ENCODE measurements around the gene CNTN5.

The CNTN5 gene

GRCh38 chr11:99383648-99384245 lies 363.0 kb downstream of the CNTN5 start:
- DNase-seq (ENCODE audit: low read depth), result no peak

- no peak for DNase-seq (ENCODE audit: low read depth)
Observed at GRCh38 chr11:99391245-99391644, 370.5 kb downstream of the CNTN5 start.

- DNase-seq (ENCODE audit: low read depth), result no peak
Observed at GRCh38 chr11:99406345-99406744, 385.6 kb downstream of the CNTN5 start.

- no peak for DNase-seq (ENCODE audit: low read depth)
Observed at GRCh38 chr11:99410636-99411035, 389.9 kb downstream of the CNTN5 start.

- no peak for DNase-seq (ENCODE audit: low read depth)
Observed at GRCh38 chr11:99418927-99419720, 398.4 kb downstream of the CNTN5 start.

GRCh38 chr11:99419991-99420390 lies 399.2 kb downstream of the CNTN5 start:
- DNase-seq (ENCODE audit: low read depth), result no peak

GRCh38 chr11:99422581-99423427 lies 402.1 kb downstream of the CNTN5 start:
- no peak for DNase-seq (ENCODE audit: low read depth)

GRCh38 chr11:99423428-99423983 lies 402.8 kb downstream of the CNTN5 start:
- no peak for DNase-seq (ENCODE audit: low read depth)

GRCh38 chr11:99424313-99425084 lies 403.8 kb downstream of the CNTN5 start:
- no peak for DNase-seq (ENCODE audit: low read depth)

- DNase-seq (ENCODE audit: low read depth), result no peak
Observed at GRCh38 chr11:99425596-99425995, 404.8 kb downstream of the CNTN5 start.

- no peak for DNase-seq (ENCODE audit: low read depth)
Observed at GRCh38 chr11:99432677-99433076, 411.9 kb downstream of the CNTN5 start.

- no peak for DNase-seq (ENCODE audit: low read depth)
Observed at GRCh38 chr11:99443276-99443675, 422.5 kb downstream of the CNTN5 start.

- no peak for DNase-seq (ENCODE audit: low read depth)
Observed at GRCh38 chr11:99446400-99446799, 425.7 kb downstream of the CNTN5 start.

- DNase-seq (ENCODE audit: low read depth), result no peak
Observed at GRCh38 chr11:99449345-99449744, 428.6 kb downstream of the CNTN5 start.

- DNase-seq (ENCODE audit: low read depth), result no peak
Observed at GRCh38 chr11:99452075-99452474, 431.3 kb downstream of the CNTN5 start.

GRCh38 chr11:99461913-99462312 lies 441.2 kb downstream of the CNTN5 start:
- no peak for DNase-seq (ENCODE audit: low read depth)

GRCh38 chr11:99464985-99465384 lies 444.2 kb downstream of the CNTN5 start:
- no peak for DNase-seq (ENCODE audit: low read depth)

- no peak for DNase-seq (ENCODE audit: low read depth)
Observed at GRCh38 chr11:99489581-99489980, 468.8 kb downstream of the CNTN5 start.

- no peak for DNase-seq (ENCODE audit: low read depth)
Observed at GRCh38 chr11:99494065-99494464, 473.3 kb downstream of the CNTN5 start.

- DNase-seq (ENCODE audit: low read depth), result no peak
Observed at GRCh38 chr11:99501655-99502054, 480.9 kb downstream of the CNTN5 start.

GRCh38 chr11:99505316-99505715 lies 484.6 kb downstream of the CNTN5 start:
- no peak for DNase-seq (ENCODE audit: low read depth)

- DNase-seq (ENCODE audit: low read depth), result no peak
Observed at GRCh38 chr11:99505831-99506230, 485.1 kb downstream of the CNTN5 start.

Data from EH (cell line).